Activated T-cell treated with anti-CD3 and anti-CD28 coated beads, Interleukin-2, amount 50 U/mL, for 48 hours (primary cell): ENCODE measurements around the gene GEMIN8.

Source experiments
- DNase-seq, 2 experiments: peaks; one replicate each; pipeline ENCODE4 v3.0.0-alpha.2; 2020

The GEMIN8 gene

GRCh38 chrX:14029425-14030173, at the start of gene GEMIN8:
TSS of gene GEMIN8 (minus strand) at chrX:14029892. CDS start at chrX:14021478, 8,414 bp downstream.
- DNase-seq, result peak; percentile 86 to 91

GRCh38 chrX:14076639-14077038, 46.9 kb upstream of the GEMIN8 start:
- DNase-seq, result no peak

- no peak for DNase-seq
Observed at GRCh38 chrX:14073556-14073955, 43.9 kb upstream of the GEMIN8 start.

- DNase-seq, result no peak
Observed at GRCh38 chrX:14073071-14073470, 43.4 kb upstream of the GEMIN8 start.

- DNase-seq, result no peak
Observed at GRCh38 chrX:14065800-14066199, 36.1 kb upstream of the GEMIN8 start.

- no peak for DNase-seq
Observed at GRCh38 chrX:14064626-14065432, 35.1 kb upstream of the GEMIN8 start.

- no peak for DNase-seq
Observed at GRCh38 chrX:14062524-14062923, 32.8 kb upstream of the GEMIN8 start.

GRCh38 chrX:14056206-14056605, 26.5 kb upstream of the GEMIN8 start:
- no peak for DNase-seq

GRCh38 chrX:14051416-14051815, 21.7 kb upstream of the GEMIN8 start:
- DNase-seq, result no peak

- DNase-seq, result no peak
Observed at GRCh38 chrX:14050709-14051108, 21.0 kb upstream of the GEMIN8 start.

- DNase-seq, result no peak
Observed at GRCh38 chrX:14043209-14043608, 13.5 kb upstream of the GEMIN8 start.

- peak; percentile 61 to 65 for DNase-seq
Observed at GRCh38 chrX:14039344-14039743, 9.7 kb upstream of the GEMIN8 start.

GRCh38 chrX:14038375-14039085, 8.8 kb upstream of the GEMIN8 start:
- no peak for DNase-seq

- DNase-seq, result peak; percentile 49 to 63
Observed at GRCh38 chrX:14032406-14032805, 2.7 kb upstream of the GEMIN8 start.

- no peak for DNase-seq
Observed at GRCh38 chrX:14030174-14030530, 460 bp upstream of the GEMIN8 start.

GRCh38 chrX:14029039-14029424, 660 bp downstream of the GEMIN8 start:
- no peak for DNase-seq

- no peak for DNase-seq
Observed at GRCh38 chrX:14028473-14028872, 1.2 kb downstream of the GEMIN8 start.

- no peak for DNase-seq
Observed at GRCh38 chrX:14027511-14028019, 2.1 kb downstream of the GEMIN8 start.

GRCh38 chrX:14027036-14027435, 2.7 kb downstream of the GEMIN8 start:
- peak in 1 of 2 experiments; percentile 34 for DNase-seq

GRCh38 chrX:14026121-14026520, 3.6 kb downstream of the GEMIN8 start:
- DNase-seq, result no peak

- no peak for DNase-seq
Observed at GRCh38 chrX:14022019-14022418, 7.7 kb downstream of the GEMIN8 start.

- DNase-seq, result no peak
Observed at GRCh38 chrX:14017399-14017798, 12.3 kb downstream of the GEMIN8 start.

- no peak for DNase-seq
Observed at GRCh38 chrX:14015941-14016340, 13.8 kb downstream of the GEMIN8 start.
